ENCODE data around the gene SPAG9.

The SPAG9 gene

GRCh38 chr17:50995668-50996067, 125.0 kb downstream of the SPAG9 start:
- Histone ChIP-seq H3K27me3 (ENCODE audit: control insufficient read depth in 3 of 3, insufficient read depth in 3 of 3, low read depth in 1 of 3, low read length in 3 of 3) (no peaks in the 10 kb centered on the region), H2BK120ac (ENCODE audit: low read depth, low read length) (no peak overlapping the region), H3K14ac (ENCODE audit: low read length) (no peak overlapping the region), H3K23ac (ENCODE audit: low read depth, low read length, poor library complexity) (no peak overlapping the region), H3K4me3 (ENCODE audit: low read length in 2 of 2) (no peak overlapping the region), H3K9me3 (replicated peaks in 1 of 2; ENCODE audit: control insufficient read depth in 2 of 2, insufficient read depth in 1 of 2, low read depth in 1 of 2, low read length in 2 of 2) (peaks cover 0 to 4% of the 10 kb centered on the region in 2 donors), H3K9ac (ENCODE audit: low read depth, low read length, poor library complexity) (no peak overlapping the region), H2BK5ac (ENCODE audit: low read length) (no peak overlapping the region), H3K4ac (ENCODE audit: low read length) (no peak overlapping the region), H4K8ac (ENCODE audit: low read depth, low read length) (no peak overlapping the region), H3K4me1 (ENCODE audit: control insufficient read depth in 2 of 2, insufficient read depth in 1 of 2, low read depth in 1 of 2, low read length in 2 of 2) (no peaks in the 10 kb centered on the region), H2AK5ac (ENCODE audit: low read depth, low read length) (no peak overlapping the region), H2BK15ac (ENCODE audit: low read length) (no peak overlapping the region), H3K36me3 (replicated peaks in 1 of 2; ENCODE audit: control insufficient read depth in 2 of 2, insufficient read depth in 2 of 2, low read length in 2 of 2) (peaks cover 35 to 98% of the 10 kb centered on the region in 2 donors), H2AFZ (ENCODE audit: low read length) (no peak overlapping the region), H3K79me1 (ENCODE audit: low read depth, low read length) (no peaks in the 10 kb centered on the region), H3K4me2 (ENCODE audit: insufficient read depth, low read length, poor library complexity, severe bottlenecking) (no peak overlapping the region), H3K27ac (replicated peaks; ENCODE audit: low read length) (no peak overlapping the region), H4K91ac (ENCODE audit: low read depth, low read length, poor library complexity) (no peak overlapping the region), H2BK12ac (ENCODE audit: low read length) (no peak overlapping the region), H3K18ac (ENCODE audit: low read length) (no peak overlapping the region)
- WGBS, 2 donors (ENCODE audit: extremely low coverage in 2 of 2, insufficient read length in 2 of 2, insufficient replicate concordance in 1 of 2): no CpG with 5 or more reads among the region's 2 CpGs
- no peak for DNase-seq (ENCODE audit: low spot score)

DNA sequence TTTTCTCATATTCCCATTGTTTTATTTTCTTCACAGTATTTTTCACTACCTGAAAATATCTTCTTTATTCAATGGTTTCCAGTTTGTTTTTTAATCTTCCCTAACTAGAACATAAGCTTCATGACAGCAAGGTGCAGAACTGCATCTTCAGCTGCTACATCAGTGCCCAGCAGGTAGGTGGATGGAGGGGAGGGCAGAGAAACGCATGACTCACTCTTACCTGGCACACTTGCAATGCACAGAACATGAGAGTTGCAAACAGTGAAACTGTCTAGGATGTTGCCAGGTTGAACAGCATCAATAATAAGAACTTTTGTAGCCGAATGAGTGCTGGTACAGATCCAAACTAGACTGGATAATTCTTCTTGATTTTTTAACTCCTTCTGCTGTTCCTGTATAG, 127.1 kb downstream of the SPAG9 start:
- no peak overlapping the region for H2BK5ac ChIP-seq (ENCODE audit: low read length)
- no peak overlapping the region for H2BK12ac ChIP-seq (ENCODE audit: low read length)
- WGBS, 2 donors (ENCODE audit: extremely low coverage in 2 of 2, insufficient read length in 2 of 2, insufficient replicate concordance in 1 of 2): no CpG with 5 or more reads among the region's 2 CpGs
- no peak overlapping the region for H2BK15ac ChIP-seq (ENCODE audit: low read length)
- no peak overlapping the region for H4K91ac ChIP-seq (ENCODE audit: low read depth, low read length, poor library complexity)
- H3K23ac ChIP-seq (ENCODE audit: low read depth, low read length, poor library complexity): no peak overlapping the region
- no peak overlapping the region for H2BK120ac ChIP-seq (ENCODE audit: low read depth, low read length)
- DNase-seq (ENCODE audit: low spot score): no peak
- H3K4me1 ChIP-seq (ENCODE audit: control insufficient read depth in 2 of 2, insufficient read depth in 1 of 2, low read depth in 1 of 2, low read length in 2 of 2): no peaks in the 10 kb centered on the region
- peaks cover 44 to 97% of the 10 kb centered on the region in 2 donors for H3K36me3 ChIP-seq (replicated peaks in 1 of 2; ENCODE audit: control insufficient read depth in 2 of 2, insufficient read depth in 2 of 2, low read length in 2 of 2)
- H3K79me1 ChIP-seq (ENCODE audit: low read depth, low read length): no peaks in the 10 kb centered on the region
- no peaks in the 10 kb centered on the region for H3K27me3 ChIP-seq (ENCODE audit: control insufficient read depth in 3 of 3, insufficient read depth in 3 of 3, low read depth in 1 of 3, low read length in 3 of 3)
- H3K4me2 ChIP-seq (ENCODE audit: insufficient read depth, low read length, poor library complexity, severe bottlenecking): no peak overlapping the region
- no peak overlapping the region for H2AK5ac ChIP-seq (ENCODE audit: low read depth, low read length)
- H3K14ac ChIP-seq (ENCODE audit: low read length): no peak overlapping the region
- H4K8ac ChIP-seq (ENCODE audit: low read depth, low read length): no peak overlapping the region
- H3K27ac ChIP-seq (replicated peaks; ENCODE audit: low read length): no peak overlapping the region
- no peak overlapping the region for H3K4ac ChIP-seq (ENCODE audit: low read length)
- no peak overlapping the region for H2AFZ ChIP-seq (ENCODE audit: low read length)
- H3K4me3 ChIP-seq (ENCODE audit: low read length in 2 of 2): no peak overlapping the region
- peaks cover 0 to 4% of the 10 kb centered on the region in 2 donors for H3K9me3 ChIP-seq (replicated peaks in 1 of 2; ENCODE audit: control insufficient read depth in 2 of 2, insufficient read depth in 1 of 2, low read depth in 1 of 2, low read length in 2 of 2)
- H3K18ac ChIP-seq (ENCODE audit: low read length): no peak overlapping the region
- H3K9ac ChIP-seq (ENCODE audit: low read depth, low read length, poor library complexity): no peak overlapping the region

GRCh38 chr17:50989149-50989548, 131.5 kb downstream of the SPAG9 start:
- no peak overlapping the region for H4K91ac ChIP-seq (ENCODE audit: low read depth, low read length, poor library complexity)
- H2BK12ac ChIP-seq (ENCODE audit: low read length): no peak overlapping the region
- H2BK120ac ChIP-seq (ENCODE audit: low read depth, low read length): no peak overlapping the region
- no peak overlapping the region for H3K4me3 ChIP-seq (ENCODE audit: low read length in 2 of 2)
- H4K8ac ChIP-seq (ENCODE audit: low read depth, low read length): no peak overlapping the region
- no peak overlapping the region for H3K18ac ChIP-seq (ENCODE audit: low read length)
- no peak overlapping the region for H2BK5ac ChIP-seq (ENCODE audit: low read length)
- H3K79me1 ChIP-seq (ENCODE audit: low read depth, low read length): no peaks in the 10 kb centered on the region
- H2BK15ac ChIP-seq (ENCODE audit: low read length): no peak overlapping the region
- no peak overlapping the region for H3K4me2 ChIP-seq (ENCODE audit: insufficient read depth, low read length, poor library complexity, severe bottlenecking)
- no peaks in the 10 kb centered on the region for H3K27me3 ChIP-seq (ENCODE audit: control insufficient read depth in 3 of 3, insufficient read depth in 3 of 3, low read depth in 1 of 3, low read length in 3 of 3)
- peaks cover 27 to 95% of the 10 kb centered on the region in 2 donors for H3K36me3 ChIP-seq (replicated peaks in 1 of 2; ENCODE audit: control insufficient read depth in 2 of 2, insufficient read depth in 2 of 2, low read length in 2 of 2)
- H3K4me1 ChIP-seq (ENCODE audit: control insufficient read depth in 2 of 2, insufficient read depth in 1 of 2, low read depth in 1 of 2, low read length in 2 of 2): no peaks in the 10 kb centered on the region
- 100% methylated on average over 1 of the region's 3 CpGs; no CpG with 5 or more reads in 1 of the 2 donors for WGBS, 2 donors (ENCODE audit: extremely low coverage in 2 of 2, insufficient read length in 2 of 2, insufficient replicate concordance in 1 of 2)
- H3K23ac ChIP-seq (ENCODE audit: low read depth, low read length, poor library complexity): no peak overlapping the region
- DNase-seq (ENCODE audit: low spot score): no peak
- peaks cover 0 to 2% of the 10 kb centered on the region in 2 donors for H3K9me3 ChIP-seq (replicated peaks in 1 of 2; ENCODE audit: control insufficient read depth in 2 of 2, insufficient read depth in 1 of 2, low read depth in 1 of 2, low read length in 2 of 2)
- H3K14ac ChIP-seq (ENCODE audit: low read length): no peak overlapping the region
- no peak overlapping the region for H3K9ac ChIP-seq (ENCODE audit: low read depth, low read length, poor library complexity)
- H2AFZ ChIP-seq (ENCODE audit: low read length): no peak overlapping the region
- H2AK5ac ChIP-seq (ENCODE audit: low read depth, low read length): no peak overlapping the region
- no peak overlapping the region for H3K4ac ChIP-seq (ENCODE audit: low read length)
- H3K27ac ChIP-seq (replicated peaks; ENCODE audit: low read length): no peak overlapping the region

GRCh38 chr17:50988427-50988826, 132.2 kb downstream of the SPAG9 start:
- H2AFZ ChIP-seq (ENCODE audit: low read length): no peak overlapping the region
- H3K4me2 ChIP-seq (ENCODE audit: insufficient read depth, low read length, poor library complexity, severe bottlenecking): no peak overlapping the region
- no peak overlapping the region for H2BK120ac ChIP-seq (ENCODE audit: low read depth, low read length)
- H3K27me3 ChIP-seq (ENCODE audit: control insufficient read depth in 3 of 3, insufficient read depth in 3 of 3, low read depth in 1 of 3, low read length in 3 of 3): no peaks in the 10 kb centered on the region
- no CpG with 5 or more reads among the region's 5 CpGs for WGBS, 2 donors (ENCODE audit: extremely low coverage in 2 of 2, insufficient read length in 2 of 2, insufficient replicate concordance in 1 of 2)
- no peak overlapping the region for H3K27ac ChIP-seq (replicated peaks; ENCODE audit: low read length)
- no peak overlapping the region for H2BK5ac ChIP-seq (ENCODE audit: low read length)
- no peaks in the 10 kb centered on the region for H3K4me1 ChIP-seq (ENCODE audit: control insufficient read depth in 2 of 2, insufficient read depth in 1 of 2, low read depth in 1 of 2, low read length in 2 of 2)
- no peaks in the 10 kb centered on the region for H3K79me1 ChIP-seq (ENCODE audit: low read depth, low read length)
- no peaks in the 10 kb centered on the region for H3K9me3 ChIP-seq (replicated peaks in 1 of 2; ENCODE audit: control insufficient read depth in 2 of 2, insufficient read depth in 1 of 2, low read depth in 1 of 2, low read length in 2 of 2)
- no peak overlapping the region for H3K4me3 ChIP-seq (ENCODE audit: low read length in 2 of 2)
- H3K14ac ChIP-seq (ENCODE audit: low read length): no peak overlapping the region
- H3K4ac ChIP-seq (ENCODE audit: low read length): no peak overlapping the region
- no peak overlapping the region for H2BK12ac ChIP-seq (ENCODE audit: low read length)
- no peak overlapping the region for H4K91ac ChIP-seq (ENCODE audit: low read depth, low read length, poor library complexity)
- H3K36me3 ChIP-seq (replicated peaks in 1 of 2; ENCODE audit: control insufficient read depth in 2 of 2, insufficient read depth in 2 of 2, low read length in 2 of 2): peaks cover 25 to 95% of the 10 kb centered on the region in 2 donors
- H3K18ac ChIP-seq (ENCODE audit: low read length): no peak overlapping the region
- H2BK15ac ChIP-seq (ENCODE audit: low read length): no peak overlapping the region
- DNase-seq (ENCODE audit: low spot score): no peak
- H3K9ac ChIP-seq (ENCODE audit: low read depth, low read length, poor library complexity): no peak overlapping the region
- H4K8ac ChIP-seq (ENCODE audit: low read depth, low read length): no peak overlapping the region
- no peak overlapping the region for H3K23ac ChIP-seq (ENCODE audit: low read depth, low read length, poor library complexity)
- no peak overlapping the region for H2AK5ac ChIP-seq (ENCODE audit: low read depth, low read length)
